Ishikawa (cell line): ENCODE data around the gene ZRANB1.

Source experiments
- CEBPB ChIP-seq: IDR thresholded peaks from 2 replicates; pipeline ENCODE4 v1.6.1; 2012
- EGR1 ChIP-seq: IDR thresholded peaks from 2 replicates; pipeline ENCODE4 v1.6.1; 2012
- EP300 ChIP-seq: IDR thresholded peaks from 2 replicates; pipeline ENCODE4 v1.6.1; 2012; ENCODE audit warnings: borderline replicate concordance
- YY1 ChIP-seq: IDR thresholded peaks from 2 replicates; pipeline ENCODE4 v1.6.1; 2012; ENCODE audit warnings: low read depth
- ZBTB7A ChIP-seq: IDR thresholded peaks from 2 replicates; pipeline ENCODE4 v1.6.1; 2012; ENCODE audit warnings: low read depth
- TF ChIP-seq, protein P1 (sequence below): IDR thresholded peaks from 2 replicates; pipeline ENCODE4 v1.6.1; 2012

DNA sequence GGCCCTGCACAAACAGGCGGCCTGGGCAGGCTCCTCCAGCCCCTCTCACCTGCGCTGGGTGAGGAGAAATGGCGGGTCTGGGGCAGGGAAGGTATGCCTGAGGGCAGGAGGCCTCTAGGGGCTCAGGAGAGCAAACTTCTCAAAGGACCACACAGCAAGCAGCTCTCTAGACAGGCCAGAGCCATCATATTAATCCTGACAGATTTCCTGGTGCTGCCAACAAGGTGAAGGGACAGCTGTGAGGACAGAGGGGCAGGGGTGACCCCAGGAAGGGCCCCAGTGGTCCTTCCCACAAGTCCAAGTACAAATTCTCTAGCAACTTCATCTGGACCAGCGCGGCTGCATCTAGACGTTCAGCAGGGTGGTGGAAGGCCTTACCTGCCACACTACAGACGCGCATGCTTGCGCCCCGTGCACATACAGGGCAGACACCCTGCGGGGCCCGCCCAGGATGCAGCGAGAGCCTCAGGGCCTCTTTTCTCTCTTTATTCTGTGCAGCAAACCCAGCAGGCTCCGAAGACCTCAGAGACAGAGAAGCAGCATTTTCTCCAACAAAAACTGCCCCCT is 62.1 kb downstream of the ZRANB1 start:
- TF ChIP-seq CEBPB, result no peak
- no peak for TF ChIP-seq EGR1
- no peak for TF ChIP-seq YY1
- TF ChIP-seq, protein P1, sequence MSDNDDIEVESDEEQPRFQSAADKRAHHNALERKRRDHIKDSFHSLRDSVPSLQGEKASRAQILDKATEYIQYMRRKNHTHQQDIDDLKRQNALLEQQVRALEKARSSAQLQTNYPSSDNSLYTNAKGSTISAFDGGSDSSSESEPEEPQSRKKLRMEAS, result no peak
- no peak for TF ChIP-seq EP300
- no peak for TF ChIP-seq ZBTB7A
